ENCODE data around the gene METTL9.

DNA sequence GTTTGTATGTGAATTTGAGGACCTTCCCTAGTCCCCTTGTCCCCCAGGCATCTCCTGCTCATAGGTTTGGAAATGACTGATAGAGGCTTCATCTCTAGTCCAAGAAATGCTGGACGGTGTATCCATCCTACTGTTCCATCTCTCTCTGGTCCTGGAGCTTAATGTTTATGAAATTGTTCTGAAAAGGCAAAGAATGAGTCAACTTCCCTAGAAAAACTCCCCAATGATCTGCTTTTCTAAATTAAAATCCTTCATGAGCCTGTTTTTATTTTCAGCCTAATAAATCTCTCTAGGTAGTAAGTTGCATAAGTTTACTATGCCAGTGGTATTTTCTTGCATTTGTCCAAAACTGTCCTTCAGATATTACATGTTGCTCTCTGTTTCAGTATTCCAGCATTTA, 55.1 kb downstream of the METTL9 start:
- TF ChIP-seq, protein P1, sequence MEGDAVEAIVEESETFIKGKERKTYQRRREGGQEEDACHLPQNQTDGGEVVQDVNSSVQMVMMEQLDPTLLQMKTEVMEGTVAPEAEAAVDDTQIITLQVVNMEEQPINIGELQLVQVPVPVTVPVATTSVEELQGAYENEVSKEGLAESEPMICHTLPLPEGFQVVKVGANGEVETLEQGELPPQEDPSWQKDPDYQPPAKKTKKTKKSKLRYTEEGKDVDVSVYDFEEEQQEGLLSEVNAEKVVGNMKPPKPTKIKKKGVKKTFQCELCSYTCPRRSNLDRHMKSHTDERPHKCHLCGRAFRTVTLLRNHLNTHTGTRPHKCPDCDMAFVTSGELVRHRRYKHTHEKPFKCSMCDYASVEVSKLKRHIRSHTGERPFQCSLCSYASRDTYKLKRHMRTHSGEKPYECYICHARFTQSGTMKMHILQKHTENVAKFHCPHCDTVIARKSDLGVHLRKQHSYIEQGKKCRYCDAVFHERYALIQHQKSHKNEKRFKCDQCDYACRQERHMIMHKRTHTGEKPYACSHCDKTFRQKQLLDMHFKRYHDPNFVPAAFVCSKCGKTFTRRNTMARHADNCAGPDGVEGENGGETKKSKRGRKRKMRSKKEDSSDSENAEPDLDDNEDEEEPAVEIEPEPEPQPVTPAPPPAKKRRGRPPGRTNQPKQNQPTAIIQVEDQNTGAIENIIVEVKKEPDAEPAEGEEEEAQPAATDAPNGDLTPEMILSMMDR (IDR thresholded peaks at IDR 0.05; ENCODE audit: insufficient read depth, low read length, poor library complexity, severe bottlenecking): no peak
- no peak for TF ChIP-seq EZH2phosphoT487 (conservative IDR thresholded peaks at IDR 0.05; ENCODE audit: low read length)
